Activated CD8-positive, alpha-beta memory T cell treated with anti-CD3 and anti-CD28 coated beads for 24 hours (primary cell): ENCODE measurements around the gene TASL.
"Not testable (repeated sequence)": the region's sequence is repeated elsewhere in the genome, so short reads cannot be mapped to it uniquely, and the experiment has no call there.

Experiments used
- DNase-seq: peaks from one replicate; pipeline ENCODE4 v3.0.0-alpha.2; 2020

Gene TASL

DNA sequence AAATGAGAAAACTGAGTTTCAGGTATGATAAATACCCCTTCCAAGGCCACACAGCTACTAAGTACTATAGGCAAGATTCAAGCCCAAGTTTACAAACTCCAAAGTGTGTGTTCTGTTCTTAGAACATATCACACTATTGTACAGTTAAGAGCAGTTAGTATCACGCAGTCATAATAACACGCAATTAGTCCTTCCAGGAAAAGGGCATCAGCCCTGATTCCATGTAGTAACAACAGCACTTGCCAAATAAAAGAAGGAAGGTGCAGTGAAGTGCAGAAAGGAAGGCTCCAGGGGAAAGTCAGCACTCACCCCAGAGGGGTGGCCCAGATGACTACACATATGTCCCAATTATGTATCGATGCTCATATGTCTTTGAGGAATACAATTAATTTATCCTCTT is 4.4 kb downstream of the TASL start:
- no peak for DNase-seq

- no peak for DNase-seq
Observed at GRCh38 chrX:30572678-30573077, 4.9 kb downstream of the TASL start.

- no peak for DNase-seq
Observed at GRCh38 chrX:30572004-30572403, 5.6 kb downstream of the TASL start.

DNA sequence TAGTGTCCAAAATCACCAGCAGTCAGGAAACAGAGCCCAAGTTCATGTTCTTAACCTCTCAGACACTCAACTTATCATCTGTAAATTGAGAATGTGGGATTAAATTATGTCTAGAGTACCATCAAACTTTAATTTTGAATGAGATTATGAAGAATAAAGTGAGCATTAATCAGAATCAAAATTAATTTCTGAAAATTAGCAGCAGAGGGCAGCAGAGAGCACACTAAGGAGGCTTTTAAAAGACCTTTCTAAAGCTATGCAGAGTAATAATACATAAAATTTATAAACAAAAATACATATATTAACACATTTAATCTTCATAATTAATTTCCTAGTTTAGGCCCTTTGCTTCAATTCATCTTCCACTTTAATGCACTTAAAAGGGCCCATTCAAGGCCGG is 7.1 kb downstream of the TASL start:
- no peak for DNase-seq

DNA sequence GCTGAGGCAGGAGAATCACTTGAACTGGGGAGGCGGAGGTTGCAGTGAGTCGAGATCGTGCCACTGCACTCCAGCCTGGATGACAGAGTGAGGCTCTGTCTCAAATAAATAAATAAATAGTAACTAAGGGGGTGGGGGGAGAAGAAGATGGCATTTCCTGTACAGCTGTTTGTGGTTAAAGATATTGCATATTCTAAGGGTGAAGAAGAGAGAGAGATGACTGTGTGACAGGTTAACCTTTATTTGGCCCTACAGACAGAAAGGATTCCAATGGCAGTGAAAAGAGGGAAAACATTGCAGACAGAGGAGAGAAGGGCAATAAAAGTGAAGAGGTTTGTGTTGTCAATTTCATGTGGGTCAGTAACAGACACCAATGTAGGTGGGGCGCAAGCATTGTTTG is 9.4 kb downstream of the TASL start:
- no peak for DNase-seq

GRCh38 chrX:30563070-30563469 is 14.5 kb downstream of the TASL start:
- DNase-seq, result not testable (repeated sequence)

DNA sequence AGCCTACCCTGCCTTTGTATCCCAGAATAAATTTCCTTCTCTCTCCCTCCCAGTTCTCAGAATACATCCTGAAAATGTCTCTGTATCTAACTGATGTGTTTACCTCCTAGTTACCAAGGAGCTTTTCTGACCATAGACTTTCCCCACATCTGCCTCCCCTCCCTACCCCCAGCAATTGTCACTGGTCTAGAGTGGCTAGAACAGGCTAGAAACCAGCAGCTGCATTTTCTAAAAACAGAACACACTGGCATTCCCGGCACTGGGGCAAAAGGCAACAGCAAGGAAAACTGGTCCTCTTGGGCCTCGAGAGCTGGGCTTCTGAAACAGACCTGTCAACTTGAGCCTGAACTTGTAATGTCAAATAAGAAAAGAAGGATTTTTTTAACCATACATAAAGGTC is 16.4 kb downstream of the TASL start:
- DNase-seq, result no peak

GRCh38 chrX:30538271-30538670 is 39.3 kb downstream of the TASL start:
- DNase-seq, result no peak

GRCh38 chrX:30533835-30534234 is 43.7 kb downstream of the TASL start:
- no peak for DNase-seq

- DNase-seq, result no peak
Observed at GRCh38 chrX:30533266-30533665, 44.3 kb downstream of the TASL start.

GRCh38 chrX:30530606-30531005 is 47.0 kb downstream of the TASL start:
- DNase-seq, result no peak

DNA sequence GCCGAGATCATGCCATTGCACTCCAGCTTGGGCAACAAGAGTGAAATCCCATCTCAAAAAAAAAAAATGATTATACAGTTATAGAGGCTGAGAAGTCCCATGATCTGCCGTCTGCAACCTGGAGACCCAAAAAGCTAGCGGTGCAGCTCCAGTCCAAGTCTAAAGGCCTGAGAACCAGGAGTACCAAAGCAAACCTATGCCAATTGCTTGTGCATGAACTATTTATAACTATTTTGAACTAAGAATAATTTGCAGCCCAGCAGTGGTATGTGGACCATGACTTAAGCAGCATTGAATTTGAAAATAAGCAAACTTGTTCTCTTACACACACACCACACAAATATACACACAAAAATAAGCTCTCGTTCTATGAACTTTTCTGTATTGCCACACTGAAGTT is 51.8 kb downstream of the TASL start:
- no peak for DNase-seq

DNA sequence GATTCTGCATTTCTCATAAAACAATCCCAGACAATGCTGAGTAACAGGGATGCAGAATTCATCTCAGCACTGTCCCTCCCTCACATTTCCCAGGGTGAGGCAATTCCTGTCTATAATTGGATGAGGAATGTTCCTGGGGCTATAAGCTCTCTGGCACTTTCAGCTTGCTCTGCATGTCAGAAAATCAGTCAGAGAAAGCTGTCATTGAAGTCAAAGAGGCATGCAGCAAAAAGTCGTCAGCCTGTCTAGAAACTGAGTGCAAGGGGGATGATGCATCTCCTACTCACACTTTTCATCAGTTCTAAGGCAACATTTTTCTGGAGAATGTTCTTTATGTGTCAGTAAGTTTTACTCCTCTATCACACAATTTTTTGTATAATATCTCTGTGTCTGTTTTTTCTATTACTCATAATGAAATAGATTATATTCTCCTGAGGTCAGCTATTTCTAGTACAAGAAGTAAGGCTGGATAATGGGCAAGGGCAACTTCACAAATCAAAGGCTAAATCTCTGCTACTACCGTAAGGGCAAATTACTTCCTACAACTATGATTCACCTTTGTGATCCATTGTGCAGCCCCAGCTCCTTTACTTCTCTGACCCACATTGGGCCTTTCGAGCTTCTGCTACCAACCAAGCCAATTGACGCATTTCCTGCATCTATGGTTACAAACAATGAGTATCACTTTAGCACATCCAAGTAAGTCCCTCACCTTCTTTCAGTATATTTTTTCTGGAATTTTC is 56.0 kb downstream of the TASL start:
- no peak for DNase-seq

- DNase-seq, result no peak
Observed at GRCh38 chrX:30513284-30513683, 64.3 kb downstream of the TASL start.
